Stimulated activated CD8-positive, alpha-beta memory T cell treated with anti-CD3 and anti-CD28 coated beads, Interleukin-12 subunit alpha, Interleukin-12 subunit beta, amount 100 ng/mL, for 4 hours (primary cell): Measurements from ENCODE around the gene FAM228A.
"Not testable (repeated sequence)": the region's sequence is repeated elsewhere in the genome, so short reads cannot be mapped to it uniquely, and the experiment has no call there.

ENCODE experiments used
- DNase-seq: peaks from one replicate; pipeline ENCODE4 v3.0.0-alpha.2; 2020; ENCODE audit warnings: low read depth

The FAM228A gene

GRCh38 chr2:24191156-24191555 is 16.3 kb downstream of the FAM228A start:
- DNase-seq, result no peak

GRCh38 chr2:24191848-24192247 is 17.0 kb downstream of the FAM228A start:
- no peak for DNase-seq

- not testable (repeated sequence) for DNase-seq
Measured at GRCh38 chr2:24197213-24197612, 22.4 kb downstream of the FAM228A start.

GRCh38 chr2:24199968-24200590 is 25.2 kb downstream of the FAM228A start:
- no peak for DNase-seq

GRCh38 chr2:24200799-24201198 is 25.9 kb downstream of the FAM228A start:
- no peak for DNase-seq

- DNase-seq, result no peak
Measured at GRCh38 chr2:24203029-24203786, 28.4 kb downstream of the FAM228A start.

- DNase-seq, result no peak
Measured at GRCh38 chr2:24203787-24204150, 28.9 kb downstream of the FAM228A start.

GRCh38 chr2:24204505-24204904 is 29.7 kb downstream of the FAM228A start:
- DNase-seq, result no peak

GRCh38 chr2:24205131-24205530 is 30.3 kb downstream of the FAM228A start:
- no peak for DNase-seq

GRCh38 chr2:24206242-24206641 is 31.4 kb downstream of the FAM228A start:
- DNase-seq, result no peak

- no peak for DNase-seq
Measured at GRCh38 chr2:24206714-24207113, 31.9 kb downstream of the FAM228A start.

- no peak for DNase-seq
Measured at GRCh38 chr2:24207359-24207758, 32.5 kb downstream of the FAM228A start.

GRCh38 chr2:24208490-24208889 is 33.6 kb downstream of the FAM228A start:
- no peak for DNase-seq

- no peak for DNase-seq
Measured at GRCh38 chr2:24209389-24210105, 34.7 kb downstream of the FAM228A start.

- DNase-seq, result no peak
Measured at GRCh38 chr2:24210106-24210455, 35.2 kb downstream of the FAM228A start.

- DNase-seq, result no peak
Measured at GRCh38 chr2:24210723-24211122, 35.9 kb downstream of the FAM228A start.

- no peak for DNase-seq
Measured at GRCh38 chr2:24211408-24211807, 36.6 kb downstream of the FAM228A start.

GRCh38 chr2:24214880-24215279 is 40.0 kb downstream of the FAM228A start:
- no peak for DNase-seq

- DNase-seq, result no peak
Measured at GRCh38 chr2:24220554-24221291, 45.9 kb downstream of the FAM228A start.

- no peak for DNase-seq
Measured at GRCh38 chr2:24221343-24222050, 46.6 kb downstream of the FAM228A start.

GRCh38 chr2:24222946-24223345 is 48.1 kb downstream of the FAM228A start:
- DNase-seq, result no peak
